NCI-H187 (cell line): Measurements from ENCODE around the gene KRT31.
"Not testable (repeated sequence)": the region's sequence is repeated elsewhere in the genome, so short reads cannot be mapped to it uniquely, and the experiment has no call there.

Experiments
- DNase-seq, 2 experiments: peaks; one replicate each; lab custom pipeline; 2025; lab: John Stamatoyannopoulos, UW

KRT31 gene

GRCh38 chr17:41417576-41418015 lies 20.2 kb upstream of the KRT31 start:
- DNase-seq, result no peak

GRCh38 chr17:41417127-41417526 lies 19.7 kb upstream of the KRT31 start:
- no peak for DNase-seq

GRCh38 chr17:41416479-41416878 lies 19.1 kb upstream of the KRT31 start:
- DNase-seq, result no peak

GRCh38 chr17:41415833-41416335 lies 18.5 kb upstream of the KRT31 start:
- DNase-seq, result no peak

GRCh38 chr17:41415411-41415810 lies 18.0 kb upstream of the KRT31 start:
- DNase-seq, result no peak

- no peak for DNase-seq
These were observed 16.6 kb upstream of the KRT31 start for GRCh38 chr17:41413982-41414381.

GRCh38 chr17:41413353-41413957 lies 16.0 kb upstream of the KRT31 start:
- peak; percentile 10 to 33 for DNase-seq

GRCh38 chr17:41411072-41411840 lies 13.8 kb upstream of the KRT31 start:
- DNase-seq, result no peak

GRCh38 chr17:41407226-41407625 lies 9.8 kb upstream of the KRT31 start:
- no peak for DNase-seq

GRCh38 chr17:41406205-41406604 lies 8.8 kb upstream of the KRT31 start:
- no peak for DNase-seq

- DNase-seq, result no peak
These were observed 6.7 kb upstream of the KRT31 start for GRCh38 chr17:41404024-41404671.

GRCh38 chr17:41403404-41404023 lies 6.1 kb upstream of the KRT31 start:
- no peak for DNase-seq

GRCh38 chr17:41402161-41402560 lies 4.8 kb upstream of the KRT31 start:
- no peak for DNase-seq

GRCh38 chr17:41396340-41396739 lies 1.1 kb downstream of the KRT31 start:
- DNase-seq, result no peak

GRCh38 chr17:41395611-41396010 lies 1.8 kb downstream of the KRT31 start:
- DNase-seq, result no peak

- DNase-seq, result not testable (repeated sequence)
These were observed 2.4 kb downstream of the KRT31 start for GRCh38 chr17:41395044-41395443.

GRCh38 chr17:41394254-41394996 lies 3.0 kb downstream of the KRT31 start:
- no peak for DNase-seq

GRCh38 chr17:41393826-41394225 lies 3.6 kb downstream of the KRT31 start:
- DNase-seq, result no peak

GRCh38 chr17:41393294-41393693 lies 4.1 kb downstream of the KRT31 start:
- DNase-seq, result no peak

GRCh38 chr17:41392278-41392677 lies 5.1 kb downstream of the KRT31 start:
- DNase-seq, result no peak

GRCh38 chr17:41391535-41391934 lies 5.9 kb downstream of the KRT31 start:
- no peak for DNase-seq
